Measurements from ENCODE around the gene NACA.
"Not testable (repeated sequence)": the region's sequence is repeated elsewhere in the genome, so short reads cannot be mapped to it uniquely, and the experiment has no call there.

Gene NACA

DNA sequence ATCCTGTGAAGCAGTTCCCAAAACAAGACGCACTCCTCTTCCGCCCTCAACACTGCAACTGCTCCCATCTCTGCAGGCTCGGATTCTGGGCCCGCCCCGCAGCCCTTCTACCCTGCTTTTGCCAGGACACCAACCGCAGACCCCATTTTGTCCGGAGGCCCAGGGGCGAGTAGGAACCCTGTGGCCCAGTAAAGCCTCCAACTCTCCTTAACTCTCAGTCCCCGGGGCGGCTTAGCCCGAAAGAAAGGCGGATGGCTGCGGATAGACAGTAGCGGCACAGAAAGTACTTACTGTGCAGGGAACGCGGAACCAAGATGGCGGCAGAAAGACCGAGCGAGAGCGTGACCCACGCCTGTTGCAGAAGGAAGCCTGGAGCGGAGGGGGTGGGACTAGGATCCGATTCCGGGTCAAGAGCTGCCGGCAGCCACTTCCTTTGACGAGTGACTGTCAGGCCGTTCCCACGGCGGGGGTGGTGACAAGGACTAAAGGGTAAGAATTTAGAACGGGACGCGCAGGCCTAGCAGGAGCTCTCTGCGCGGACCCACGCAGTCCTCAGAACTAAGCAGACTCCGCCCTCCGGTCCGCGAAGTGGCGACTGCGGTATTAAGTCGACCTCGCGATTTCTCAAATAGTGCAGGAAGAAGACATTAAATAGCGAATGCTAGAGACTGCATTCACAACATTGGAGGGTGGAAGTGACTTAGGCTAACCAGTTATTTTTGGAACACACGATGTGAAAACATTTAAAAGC lies at the start of gene NACA:
NACA (minus strand) TSS at position 328 of the 751 bp plus-strand sequence. CDS start 778 bp downstream, outside the sequence.
- DNase-seq = peak; percentile 66

DNA sequence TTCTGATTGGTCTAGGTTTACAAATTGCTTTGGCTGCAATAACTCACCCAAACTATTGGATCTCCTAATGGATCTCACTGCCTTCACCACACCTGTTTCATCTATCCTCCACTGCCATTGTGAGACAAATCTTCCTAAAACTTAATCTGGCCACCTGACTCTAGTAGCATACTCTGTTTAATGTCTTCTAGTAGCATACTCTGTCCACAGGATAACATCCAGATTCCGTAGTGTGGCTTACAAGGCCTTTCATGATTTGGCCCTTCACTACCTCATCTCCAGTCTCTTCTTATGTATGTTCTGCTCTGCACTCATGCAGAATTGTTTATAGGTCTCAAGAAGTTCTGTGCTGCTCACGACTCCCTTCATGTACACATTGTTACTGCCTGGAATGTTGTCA lies 48.0 kb upstream of the NACA start:
- DNase-seq = no peak

DNA sequence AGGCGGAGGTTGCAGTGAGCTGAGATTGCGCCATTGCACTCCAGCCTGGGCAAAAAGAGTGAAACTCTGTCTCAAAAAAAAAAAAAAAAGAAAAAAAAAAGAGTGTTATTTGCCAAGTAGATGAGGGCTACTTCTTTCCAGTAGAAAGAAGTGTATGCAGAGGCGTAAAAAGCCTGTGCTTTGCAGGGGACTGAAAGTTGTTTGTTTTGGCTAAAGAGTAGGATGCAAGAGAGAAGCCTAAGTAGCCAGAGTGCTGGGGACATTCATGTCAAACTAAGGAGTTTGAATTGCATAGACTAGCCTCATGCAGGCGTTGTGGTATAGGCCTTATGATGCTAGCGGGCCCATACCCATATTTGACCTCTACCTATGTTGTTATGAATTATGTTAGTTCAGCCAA lies 47.5 kb upstream of the NACA start:
- no peak for DNase-seq

DNA sequence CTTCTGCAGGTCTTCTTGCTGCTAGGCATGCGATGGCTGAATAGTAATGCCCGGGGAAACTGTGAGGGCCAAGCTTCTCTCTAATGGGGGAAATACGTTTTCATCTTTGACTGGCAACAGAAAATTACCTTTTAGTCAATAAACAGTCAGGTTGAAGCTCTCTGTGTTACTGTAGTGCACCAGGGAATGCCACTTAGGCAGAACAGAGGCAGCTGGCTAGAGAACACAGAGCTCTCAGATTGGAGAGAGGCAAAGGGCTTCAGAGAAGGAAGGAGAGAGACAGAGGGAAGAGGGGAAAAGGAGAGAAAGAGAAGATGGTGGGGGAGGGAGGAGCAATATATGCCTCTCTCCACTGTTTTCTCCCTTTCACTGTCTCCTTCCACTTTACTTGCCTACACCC lies 44.8 kb upstream of the NACA start:
- DNase-seq = no peak

DNA sequence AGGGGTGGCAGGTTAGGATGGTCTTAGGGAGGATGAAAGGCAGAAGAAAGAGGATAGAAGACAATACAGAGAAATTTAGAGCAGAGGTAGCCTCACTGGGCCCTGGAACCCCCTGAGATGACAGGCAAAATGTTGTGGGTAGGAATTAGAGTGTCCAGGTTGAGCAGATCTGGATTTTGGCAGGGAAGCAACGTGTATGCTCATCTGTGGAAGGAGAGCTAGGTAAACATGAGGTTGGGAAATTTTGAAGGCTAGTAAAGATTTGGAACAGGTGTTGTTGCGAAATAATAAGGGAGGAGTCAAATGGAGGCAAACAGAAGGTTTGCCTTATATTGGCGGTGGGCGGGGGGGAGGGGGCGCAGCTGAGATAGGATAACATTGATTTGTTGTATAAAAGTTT lies 43.3 kb upstream of the NACA start:
- DNase-seq = no peak

DNA sequence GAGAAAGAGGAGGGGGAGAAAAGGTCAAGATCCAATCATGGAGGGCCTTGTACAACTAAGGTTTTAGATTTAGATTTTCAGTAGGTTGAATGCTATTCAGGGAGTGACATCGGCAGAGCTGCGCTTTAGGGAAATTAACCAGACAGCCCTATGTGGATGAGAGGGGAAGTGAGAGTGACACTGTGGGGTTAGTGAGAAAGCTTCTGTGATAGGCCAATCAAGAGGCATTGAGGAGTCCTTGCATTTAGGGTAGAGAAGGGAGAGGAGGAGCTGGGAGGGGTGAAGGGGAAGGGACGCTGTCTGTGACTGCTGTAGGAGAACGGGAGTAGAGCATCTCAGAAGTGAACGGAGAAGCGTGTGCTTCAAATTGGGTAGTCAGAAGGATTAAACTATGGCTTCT lies 41.4 kb upstream of the NACA start:
- no peak for DNase-seq

DNA sequence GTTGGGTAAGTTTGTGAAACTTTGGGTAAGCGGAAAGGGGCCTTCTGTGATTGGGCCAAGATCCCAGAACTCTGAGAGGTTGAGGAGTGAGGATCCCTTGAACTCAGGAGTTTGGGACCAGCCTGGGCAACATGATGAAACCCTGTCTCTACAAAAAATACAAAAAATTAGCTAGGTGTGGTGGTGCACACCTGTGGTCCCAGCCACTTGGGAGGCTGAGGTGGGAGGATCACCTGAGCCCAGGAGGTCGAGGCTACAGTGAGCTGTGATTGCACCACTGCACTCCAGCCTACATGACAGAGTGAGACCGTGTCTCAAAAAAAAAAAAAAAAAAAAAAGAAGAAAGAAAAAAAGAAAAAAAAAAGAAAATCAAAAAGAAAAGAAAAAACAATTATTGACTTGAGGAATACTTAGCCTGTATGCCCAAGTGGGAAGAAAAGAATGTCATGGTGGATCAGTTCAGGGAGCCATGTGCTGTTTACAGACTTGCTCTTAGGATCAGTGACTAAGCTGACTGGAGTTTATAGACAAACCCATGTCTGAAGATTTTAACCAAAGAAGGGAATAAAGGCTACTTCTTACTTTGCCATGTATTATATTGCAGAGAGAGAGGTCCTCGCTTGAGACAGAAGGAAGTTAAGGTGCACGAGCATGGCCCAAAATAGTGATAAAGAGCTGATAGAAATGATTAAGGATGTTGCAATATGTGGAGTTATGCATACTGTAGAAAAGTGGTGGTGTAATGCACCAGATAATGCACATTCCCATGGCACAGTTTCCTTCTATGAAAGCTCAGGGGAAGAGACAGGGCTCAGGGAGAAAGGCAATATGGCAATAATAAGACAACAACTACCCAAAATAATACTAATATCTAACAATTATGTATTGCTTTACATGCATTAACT lies 38.9 kb upstream of the NACA start:
- no peak for DNase-seq

DNA sequence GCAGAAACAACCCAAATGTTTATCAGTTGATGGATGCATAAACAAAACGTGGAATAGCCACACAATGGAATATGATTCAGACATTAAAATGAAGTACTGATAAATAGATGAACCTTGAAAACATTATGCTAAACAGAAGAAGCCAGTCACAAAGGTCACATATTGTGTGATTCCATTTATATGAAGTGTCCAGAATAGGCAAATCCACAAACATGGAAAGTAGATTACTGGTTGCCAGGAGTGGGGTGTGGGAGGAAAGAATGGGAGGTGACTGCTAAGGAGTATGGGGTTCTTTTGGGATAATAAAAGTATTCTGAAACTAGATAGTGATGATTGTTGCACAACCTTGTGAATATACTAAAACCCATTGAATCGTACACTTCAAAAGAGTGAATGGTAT lies 36.7 kb upstream of the NACA start:
- no peak for DNase-seq

DNA sequence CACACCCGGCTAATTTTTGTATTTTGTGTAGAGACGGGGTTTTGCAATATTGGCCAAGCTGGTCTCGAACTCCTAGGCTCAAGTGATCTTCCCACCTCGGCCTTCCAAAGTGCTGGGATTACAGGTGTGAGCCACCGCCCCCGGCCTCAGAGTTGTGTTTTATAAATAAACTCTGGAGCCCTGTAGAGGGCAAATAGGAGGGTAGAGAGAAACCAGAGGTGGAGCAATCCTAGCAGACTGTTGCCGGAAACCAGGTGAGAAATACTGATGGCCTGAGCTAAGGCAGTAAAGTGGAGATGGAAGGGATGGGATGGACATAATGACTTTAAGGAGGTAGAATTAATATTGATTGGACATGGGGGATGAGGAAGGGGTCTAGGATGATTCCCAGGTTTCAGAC lies 35.4 kb upstream of the NACA start:
- no peak for DNase-seq

DNA sequence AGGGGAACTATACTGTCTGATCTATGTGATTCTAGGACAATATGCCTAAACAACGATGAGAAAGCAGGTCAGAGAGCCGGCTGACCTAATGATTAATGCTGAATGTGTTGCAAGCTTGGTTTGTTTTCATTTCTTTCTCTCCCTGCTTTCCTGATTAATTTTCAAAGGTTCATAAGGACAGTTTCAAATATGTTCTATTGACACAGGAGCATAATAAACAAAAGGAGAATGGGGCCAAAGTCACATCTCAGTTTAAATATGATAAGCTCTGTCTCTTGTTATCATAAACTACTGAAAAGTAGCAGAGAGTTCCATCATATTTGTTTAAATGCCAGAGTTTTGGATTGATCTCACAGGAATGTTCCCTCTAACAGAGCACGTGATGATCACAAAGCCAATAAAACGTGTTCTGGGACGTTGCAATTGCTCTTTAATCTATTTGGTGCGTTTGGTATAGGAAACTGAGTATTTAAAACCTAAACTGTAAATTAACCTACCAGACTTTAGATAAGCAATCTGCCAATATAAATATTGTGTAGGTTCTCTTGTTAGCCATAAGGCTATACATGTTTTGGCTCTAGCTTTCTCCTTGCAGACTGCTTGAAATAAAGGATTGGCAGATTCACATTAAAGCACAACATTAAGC lies 34.3 kb upstream of the NACA start:
- no peak for DNase-seq

DNA sequence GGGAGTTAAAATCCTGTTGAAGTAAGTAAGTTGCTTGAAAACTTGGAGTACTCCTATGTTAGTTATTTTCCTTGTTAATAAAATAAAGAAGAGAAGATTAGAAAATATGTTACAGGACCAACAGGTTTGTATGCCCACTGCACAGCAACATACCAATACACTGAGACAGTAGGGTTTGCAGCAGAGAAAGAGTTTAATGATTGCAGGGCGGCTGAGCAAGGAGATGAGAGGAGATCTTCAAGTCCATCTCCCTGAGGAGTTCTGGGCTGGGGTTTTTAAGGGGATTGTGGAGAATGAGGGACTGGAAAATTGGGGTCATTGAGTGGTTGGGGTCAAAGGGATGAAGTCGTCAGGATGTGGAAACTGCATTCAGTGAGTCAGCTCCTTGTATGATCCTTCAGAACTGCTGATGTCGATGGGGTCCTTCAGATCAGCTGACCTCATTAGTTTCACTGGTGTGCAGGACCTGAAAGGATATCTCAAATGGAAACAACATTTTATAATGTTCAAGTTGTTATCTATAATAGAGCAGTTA lies 33.7 kb upstream of the NACA start:
- no peak for DNase-seq

DNA sequence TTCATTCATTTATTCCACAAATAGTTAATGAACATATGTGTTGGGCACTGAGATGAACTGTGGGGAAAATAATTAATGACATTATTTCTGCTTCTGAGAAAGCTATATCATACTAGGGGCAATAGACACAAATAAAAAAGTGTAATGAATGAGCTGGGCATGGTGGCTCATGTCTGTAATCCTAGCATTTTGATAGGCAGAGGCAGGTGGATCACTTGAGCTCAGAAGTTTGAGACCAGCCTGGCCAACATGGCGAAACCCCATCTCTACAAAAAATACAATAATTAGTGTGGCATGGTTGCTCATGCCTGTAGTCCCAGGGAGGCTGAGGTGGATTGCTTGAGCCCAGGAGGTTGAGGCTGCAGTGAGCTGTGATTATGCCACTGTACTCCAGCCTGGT lies 32.9 kb upstream of the NACA start:
- not testable (repeated sequence) for DNase-seq

DNA sequence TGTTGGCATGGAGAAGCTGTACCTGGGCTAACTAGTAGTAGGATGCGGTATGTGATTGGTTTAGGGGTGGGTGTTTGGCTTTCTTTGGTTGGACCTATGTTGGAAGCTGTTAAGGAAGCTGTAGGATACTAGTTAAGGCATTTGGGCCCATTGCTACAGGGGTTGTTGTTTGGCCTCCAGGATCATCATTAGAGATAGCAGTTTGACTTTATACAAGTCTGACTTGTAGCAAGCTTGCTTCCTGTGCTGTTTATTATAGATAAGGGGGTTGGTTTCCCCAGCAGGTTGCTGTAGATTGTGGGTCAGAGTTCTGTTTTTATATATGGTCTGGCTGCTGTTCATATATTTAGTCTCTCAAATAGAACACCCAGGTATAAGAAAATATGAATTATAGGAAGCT lies 28.5 kb upstream of the NACA start:
- DNase-seq = no peak

DNA sequence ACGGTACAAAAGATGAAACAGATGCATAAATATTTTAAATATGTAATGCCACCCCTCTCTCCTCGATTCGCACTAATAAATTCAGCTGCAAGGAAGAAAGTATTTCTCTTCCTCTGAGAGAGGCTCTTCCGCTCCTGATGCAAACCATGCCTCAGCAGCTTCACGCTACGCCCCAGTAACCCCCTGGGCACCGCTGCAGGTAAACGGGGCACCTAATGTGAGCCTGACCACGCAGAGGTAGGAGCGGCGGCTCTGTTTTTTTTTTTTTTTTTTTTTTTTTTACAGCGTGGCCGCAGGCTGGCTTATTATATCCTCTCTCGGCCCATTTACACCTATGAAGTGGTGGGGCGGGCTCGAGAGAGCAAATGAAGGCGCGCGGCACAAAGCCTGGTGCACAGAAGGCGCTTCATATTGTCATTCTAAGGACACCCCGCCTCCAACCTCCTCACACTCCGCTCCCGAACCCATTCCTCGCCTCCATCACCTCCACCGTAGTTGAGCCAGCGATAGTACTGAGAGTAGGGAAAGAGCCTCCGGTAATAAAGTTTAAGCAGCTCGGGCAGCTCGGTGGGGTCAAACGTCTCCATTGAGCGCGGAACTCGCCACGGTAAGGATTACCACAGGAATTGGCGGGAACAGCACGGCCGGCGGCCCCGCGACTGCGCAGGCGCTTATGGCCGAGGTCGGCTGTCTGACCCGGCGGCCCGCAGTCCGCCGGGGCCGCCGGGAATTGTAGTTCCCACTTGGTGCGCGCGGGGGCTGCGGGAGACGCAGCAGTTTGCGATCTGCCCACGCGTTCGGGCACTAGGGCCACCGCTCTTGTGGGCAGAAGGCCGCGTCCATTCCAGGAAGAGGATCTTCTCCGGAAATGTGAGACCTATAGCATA lies 26.9 kb upstream of the NACA start, which contains the start of gene PRIM1:
PRIM1 (minus strand) TSS at position 612 of the 887 bp plus-strand sequence; CDS start at position 587, 25 bp downstream.
- DNase-seq = peak; percentile 12

DNA sequence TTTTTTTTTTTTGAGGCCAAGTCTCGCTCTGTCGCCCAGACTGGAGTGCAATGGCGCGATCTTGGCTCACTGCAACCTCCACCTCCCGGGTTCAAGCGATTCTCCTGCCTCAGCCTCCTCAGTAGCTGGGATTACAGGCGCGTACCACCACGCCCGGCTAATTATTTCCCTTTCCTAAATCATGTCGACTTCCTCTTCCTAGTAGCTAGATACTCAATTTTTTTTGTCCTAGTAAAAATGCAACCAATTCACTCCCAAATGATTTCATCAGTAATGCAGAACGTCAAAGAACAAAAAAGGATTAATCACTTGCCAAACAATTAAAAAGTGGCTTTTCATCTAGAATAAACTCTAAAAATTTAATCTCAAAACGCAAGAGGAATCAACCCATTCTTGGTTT lies 25.5 kb upstream of the NACA start:
- DNase-seq = not testable (repeated sequence)

DNA sequence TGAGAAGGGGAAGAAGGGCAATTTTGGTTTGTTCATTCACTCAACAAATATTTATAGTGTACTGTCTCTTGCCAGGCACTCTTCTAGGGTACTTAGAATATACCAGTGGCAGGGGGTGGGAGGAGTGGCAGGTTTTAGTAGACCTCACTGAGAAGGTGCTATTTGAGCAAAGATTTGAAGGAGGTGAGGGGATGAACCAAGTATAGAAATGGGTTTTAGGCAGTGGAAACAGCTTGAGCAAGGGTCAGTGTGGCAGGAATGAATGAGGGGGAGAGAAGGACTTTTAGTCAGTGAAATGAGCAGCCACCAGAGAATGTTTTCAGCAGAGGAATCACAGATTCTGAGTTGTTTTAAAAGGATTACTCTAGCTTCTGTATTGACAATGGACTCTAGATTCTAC lies 24.8 kb upstream of the NACA start:
- DNase-seq = no peak

DNA sequence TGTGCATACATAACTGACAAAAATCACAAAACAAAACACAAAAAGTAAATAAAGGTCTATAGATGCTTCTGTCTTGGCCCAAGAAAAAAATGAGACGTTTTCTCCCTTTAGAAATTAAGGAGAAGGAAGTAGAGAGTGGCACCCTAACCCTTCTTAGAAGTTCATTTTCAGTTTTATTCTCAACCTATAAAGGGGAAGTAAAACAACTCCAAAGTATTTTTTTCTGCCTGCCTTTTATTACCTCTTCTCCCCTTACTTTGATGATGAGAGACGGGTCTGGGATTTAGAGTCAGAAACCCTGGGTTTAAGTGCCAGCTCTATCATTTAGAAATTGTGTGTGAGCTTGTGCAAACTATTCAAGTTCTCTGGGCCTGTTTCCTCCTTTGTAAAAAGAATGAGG lies 24.3 kb upstream of the NACA start:
- DNase-seq = no peak

DNA sequence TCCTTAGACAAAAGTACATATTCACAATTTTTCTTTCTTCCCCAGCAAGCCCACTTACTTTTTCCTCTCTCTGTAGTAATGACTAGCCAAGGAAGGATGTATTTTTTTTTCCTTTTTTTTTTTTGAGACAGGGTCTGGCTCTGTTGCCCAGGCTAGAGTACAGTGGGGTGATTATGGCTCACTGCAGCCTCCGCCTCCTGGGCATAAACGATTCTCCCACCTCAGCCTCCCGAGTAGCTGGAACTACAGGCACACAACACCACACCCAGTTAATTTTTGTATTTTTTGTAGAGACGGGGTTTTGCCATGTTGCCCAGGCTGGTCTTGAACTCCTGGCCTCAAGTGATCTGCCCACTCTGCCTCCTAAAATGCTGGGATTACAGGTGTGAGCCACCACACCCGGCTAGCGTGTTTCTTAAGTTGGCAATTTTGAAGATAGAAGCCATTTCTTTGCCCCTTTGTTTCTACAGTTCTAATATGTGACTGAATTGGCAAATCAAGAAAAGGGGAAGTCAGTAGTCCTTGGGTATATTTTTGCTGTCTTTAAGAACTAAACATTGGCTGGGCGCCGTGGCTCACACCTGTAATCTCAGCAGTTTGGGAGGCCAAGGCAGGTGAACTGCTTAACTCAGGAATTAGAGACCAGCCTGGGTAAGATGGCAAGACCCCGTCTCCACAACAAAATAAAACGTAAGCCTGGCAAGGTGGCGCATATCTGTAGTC lies 3.2 kb upstream of the NACA start:
- no peak for DNase-seq

DNA sequence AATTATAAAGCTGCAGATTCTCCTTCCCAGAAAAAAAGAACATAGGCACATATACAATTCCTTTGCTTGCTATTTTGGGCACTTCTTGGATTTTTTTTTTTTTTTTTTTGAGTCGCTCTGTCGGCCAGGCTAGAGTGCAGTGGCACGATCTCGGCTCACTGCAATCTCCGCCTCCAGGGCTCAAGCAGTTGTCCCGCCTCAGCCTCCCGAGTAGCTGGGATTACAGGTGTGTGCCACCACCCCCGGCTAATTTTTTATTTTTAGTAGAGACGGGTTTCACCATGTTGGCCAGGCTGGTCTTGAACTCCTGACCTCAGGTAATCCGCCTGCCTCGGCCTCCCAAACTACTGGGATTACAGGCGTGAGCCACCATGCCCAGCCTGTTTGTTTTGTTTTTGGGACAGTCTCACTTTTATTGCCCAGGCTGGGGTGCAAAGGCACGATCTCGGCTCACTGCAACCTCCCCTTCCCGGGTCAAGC lies 1.1 kb upstream of the NACA start:
- DNase-seq = not testable (repeated sequence)

DNA sequence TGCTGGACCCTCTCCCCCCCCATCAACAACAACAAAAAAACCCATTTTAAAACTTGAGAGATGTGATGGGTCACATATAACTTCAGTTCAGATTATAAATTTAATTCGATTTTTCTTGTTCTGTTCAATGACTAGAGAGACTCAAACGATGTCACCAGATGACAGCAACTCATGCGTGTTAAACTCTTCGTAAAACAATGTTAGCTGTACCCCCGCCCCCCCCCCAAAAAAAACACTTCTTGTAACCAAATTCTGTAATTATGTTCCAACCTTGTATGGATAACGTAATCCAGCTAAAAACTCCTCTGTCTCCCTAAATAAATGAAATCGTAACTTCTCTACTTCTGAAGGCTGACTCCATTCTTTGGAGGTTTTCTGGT lies 614 bp upstream of the NACA start:
- no peak for DNase-seq

DNA sequence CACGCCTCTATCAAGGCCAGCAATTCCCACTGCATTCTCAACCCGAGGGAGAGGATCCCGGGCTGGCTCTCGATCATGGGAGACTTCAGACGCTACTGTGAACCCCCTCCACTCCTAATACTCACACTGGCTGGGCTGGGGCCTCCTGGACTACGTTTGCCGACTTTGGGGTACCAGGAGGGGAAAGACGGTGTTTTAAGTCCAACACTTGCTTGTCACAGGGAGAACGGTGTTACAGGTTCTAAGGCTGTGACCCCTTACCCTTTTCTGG lies 463 bp downstream of the NACA start:
- no peak for DNase-seq
